Testis (tissue), 2 donors: ENCODE measurements around the gene IFNA4.
"Not testable (repeated sequence)": the region's sequence is repeated elsewhere in the genome, so short reads cannot be mapped to it uniquely, and the experiment has no call there.

Experiments used
- POLR2A ChIP-seq: fragments of 450-650 bp; IDR thresholded peaks from one replicate; pipeline ENCODE4 v1.6.1; 2017; ENCODE audit warnings: antibody characterized with exemption, mild to moderate bottlenecking, moderate library complexity
- TF ChIP-seq, protein P1 (sequence below), 3 experiments: fragments of 450-650 bp in 2 of 3; fragments of 200-600 bp in 1 of 3; sonication (generic) in 1 of 3; IDR thresholded peaks; one replicate each; pipeline ENCODE4 v1.5.1; 2016 to 2019; ENCODE audit warnings: antibody characterized with exemption in 3 of 3, mild to moderate bottlenecking in 2 of 3, moderate library complexity in 1 of 3

DNA sequence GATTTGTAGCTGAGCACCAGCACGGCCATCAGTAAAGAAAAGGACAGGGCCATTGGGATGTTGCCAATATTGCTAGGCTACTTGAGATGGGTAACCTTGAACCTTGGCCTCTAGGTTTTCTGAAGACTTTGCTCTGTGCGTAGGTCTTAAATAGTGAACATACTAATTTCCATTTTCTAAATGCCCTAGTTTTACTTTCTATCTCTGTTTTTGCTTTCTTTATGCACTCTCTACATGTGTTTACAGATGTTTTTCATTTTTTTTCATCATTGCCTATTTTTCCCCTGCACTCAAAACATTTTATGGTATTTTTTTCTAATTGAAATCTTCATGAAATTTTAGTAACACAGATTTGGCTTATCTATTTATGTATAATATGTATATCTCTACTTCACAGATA is 20.8 kb downstream of the IFNA4 start, which contains the start of gene IFNA21:
- TF ChIP-seq, protein P1, sequence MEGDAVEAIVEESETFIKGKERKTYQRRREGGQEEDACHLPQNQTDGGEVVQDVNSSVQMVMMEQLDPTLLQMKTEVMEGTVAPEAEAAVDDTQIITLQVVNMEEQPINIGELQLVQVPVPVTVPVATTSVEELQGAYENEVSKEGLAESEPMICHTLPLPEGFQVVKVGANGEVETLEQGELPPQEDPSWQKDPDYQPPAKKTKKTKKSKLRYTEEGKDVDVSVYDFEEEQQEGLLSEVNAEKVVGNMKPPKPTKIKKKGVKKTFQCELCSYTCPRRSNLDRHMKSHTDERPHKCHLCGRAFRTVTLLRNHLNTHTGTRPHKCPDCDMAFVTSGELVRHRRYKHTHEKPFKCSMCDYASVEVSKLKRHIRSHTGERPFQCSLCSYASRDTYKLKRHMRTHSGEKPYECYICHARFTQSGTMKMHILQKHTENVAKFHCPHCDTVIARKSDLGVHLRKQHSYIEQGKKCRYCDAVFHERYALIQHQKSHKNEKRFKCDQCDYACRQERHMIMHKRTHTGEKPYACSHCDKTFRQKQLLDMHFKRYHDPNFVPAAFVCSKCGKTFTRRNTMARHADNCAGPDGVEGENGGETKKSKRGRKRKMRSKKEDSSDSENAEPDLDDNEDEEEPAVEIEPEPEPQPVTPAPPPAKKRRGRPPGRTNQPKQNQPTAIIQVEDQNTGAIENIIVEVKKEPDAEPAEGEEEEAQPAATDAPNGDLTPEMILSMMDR (IDR thresholded peaks at IDR 0.05) = not testable (repeated sequence)
- TF ChIP-seq POLR2A = not testable (repeated sequence)
